Measurements from ENCODE around the gene SLC6A17. TPM values are rescaled to one million over a fixed set of nuclear protein-coding genes. Genes with fewer than 3 reads are reported as not detected.
A peak's percentile ranks its signal among the peaks of the same experiment; 100 is the strongest.

SLC6A17 gene
- total RNA-seq, 1 donor from 2014 or later, result 1.7 TPM

- TF ChIP-seq, protein P1, sequence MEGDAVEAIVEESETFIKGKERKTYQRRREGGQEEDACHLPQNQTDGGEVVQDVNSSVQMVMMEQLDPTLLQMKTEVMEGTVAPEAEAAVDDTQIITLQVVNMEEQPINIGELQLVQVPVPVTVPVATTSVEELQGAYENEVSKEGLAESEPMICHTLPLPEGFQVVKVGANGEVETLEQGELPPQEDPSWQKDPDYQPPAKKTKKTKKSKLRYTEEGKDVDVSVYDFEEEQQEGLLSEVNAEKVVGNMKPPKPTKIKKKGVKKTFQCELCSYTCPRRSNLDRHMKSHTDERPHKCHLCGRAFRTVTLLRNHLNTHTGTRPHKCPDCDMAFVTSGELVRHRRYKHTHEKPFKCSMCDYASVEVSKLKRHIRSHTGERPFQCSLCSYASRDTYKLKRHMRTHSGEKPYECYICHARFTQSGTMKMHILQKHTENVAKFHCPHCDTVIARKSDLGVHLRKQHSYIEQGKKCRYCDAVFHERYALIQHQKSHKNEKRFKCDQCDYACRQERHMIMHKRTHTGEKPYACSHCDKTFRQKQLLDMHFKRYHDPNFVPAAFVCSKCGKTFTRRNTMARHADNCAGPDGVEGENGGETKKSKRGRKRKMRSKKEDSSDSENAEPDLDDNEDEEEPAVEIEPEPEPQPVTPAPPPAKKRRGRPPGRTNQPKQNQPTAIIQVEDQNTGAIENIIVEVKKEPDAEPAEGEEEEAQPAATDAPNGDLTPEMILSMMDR (IDR thresholded peaks at IDR 0.05), result peak; percentile 79 to 90 (median 86)
- no peak for TF ChIP-seq POLR2AphosphoS5 (IDR thresholded peaks at IDR 0.05; ENCODE audit: insufficient read depth in 1 of 2, low read depth in 1 of 2)
- Histone ChIP-seq H3K27ac (peak overlapping the region; percentile 9), H3K27me3 (no peaks in the 10 kb centered on the region), H3K36me3 (no peaks in the 10 kb centered on the region), H3K9me3 (no peaks in the 10 kb centered on the region), H3K4me3 (no peak overlapping the region), H3K4me1 (peaks cover 33% of the 10 kb centered on the region)
- DNase-seq (ENCODE audit: extremely low spot score in 2 of 2), result no peak
- intact Hi-C loops (cut with DNase I), result loop anchor here (2.0 kb wide), 1 partner anchor 105 kb away; no protein-coding TSS in a partner anchor
Measured at GRCh38 chr1:110207831-110208230, 57.5 kb downstream of the SLC6A17 start.

DNA sequence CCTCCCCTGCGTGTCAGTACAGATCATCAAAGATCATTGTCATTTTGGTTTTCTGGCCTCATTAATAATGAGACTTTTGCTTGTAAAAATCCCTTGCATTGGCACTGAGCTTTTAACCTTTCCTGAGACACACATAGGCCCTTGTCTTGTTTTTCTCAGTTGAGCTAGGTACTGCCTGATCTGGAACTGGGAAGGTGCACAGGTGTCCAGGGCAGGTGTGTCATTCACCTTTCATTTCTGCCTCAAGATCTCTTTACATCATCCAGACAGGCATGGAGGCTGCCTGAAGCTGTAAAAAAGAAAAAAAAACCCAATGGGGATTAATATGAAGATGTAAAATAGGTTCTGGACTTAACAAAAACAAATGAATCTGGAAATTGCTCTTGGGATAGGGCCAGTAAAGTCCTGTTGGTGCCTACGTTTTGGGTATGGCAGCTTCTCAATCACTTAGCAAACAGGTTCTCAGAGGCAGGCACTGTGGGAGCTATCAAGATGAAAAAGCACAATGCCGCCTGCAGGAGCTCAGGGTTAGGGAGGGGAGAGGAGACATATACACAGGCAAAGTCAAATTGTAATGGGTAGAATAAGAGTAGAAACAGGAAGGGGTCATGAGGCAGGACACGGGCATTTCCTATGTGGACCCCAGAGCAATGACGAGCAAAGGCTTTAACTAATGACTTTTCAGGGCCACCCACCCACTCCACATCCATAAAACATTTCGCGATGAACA lies 58.8 kb downstream of the SLC6A17 start:
- no peaks in the 10 kb centered on the region for H3K36me3 ChIP-seq
- TF ChIP-seq, protein P1 (IDR thresholded peaks at IDR 0.05), result no peak
- TF ChIP-seq POLR2A (IDR thresholded peaks at IDR 0.05), result no peak
- TF ChIP-seq POLR2AphosphoS5 (IDR thresholded peaks at IDR 0.05; ENCODE audit: insufficient read depth in 1 of 2, low read depth in 1 of 2), result no peak
- DNase-seq (ENCODE audit: extremely low spot score in 2 of 2), result no peak
- H3K9me3 ChIP-seq, result no peaks in the 10 kb centered on the region
- intact Hi-C loops (cut with DNase I), result no loop called here
- H3K4me1 ChIP-seq, result peaks cover 39% of the 10 kb centered on the region
- H3K27ac ChIP-seq, result peak overlapping the region; percentile 95
- H3K4me3 ChIP-seq, result peak overlapping the region; percentile 75 to 99
- no peaks in the 10 kb centered on the region for H3K27me3 ChIP-seq

DNA sequence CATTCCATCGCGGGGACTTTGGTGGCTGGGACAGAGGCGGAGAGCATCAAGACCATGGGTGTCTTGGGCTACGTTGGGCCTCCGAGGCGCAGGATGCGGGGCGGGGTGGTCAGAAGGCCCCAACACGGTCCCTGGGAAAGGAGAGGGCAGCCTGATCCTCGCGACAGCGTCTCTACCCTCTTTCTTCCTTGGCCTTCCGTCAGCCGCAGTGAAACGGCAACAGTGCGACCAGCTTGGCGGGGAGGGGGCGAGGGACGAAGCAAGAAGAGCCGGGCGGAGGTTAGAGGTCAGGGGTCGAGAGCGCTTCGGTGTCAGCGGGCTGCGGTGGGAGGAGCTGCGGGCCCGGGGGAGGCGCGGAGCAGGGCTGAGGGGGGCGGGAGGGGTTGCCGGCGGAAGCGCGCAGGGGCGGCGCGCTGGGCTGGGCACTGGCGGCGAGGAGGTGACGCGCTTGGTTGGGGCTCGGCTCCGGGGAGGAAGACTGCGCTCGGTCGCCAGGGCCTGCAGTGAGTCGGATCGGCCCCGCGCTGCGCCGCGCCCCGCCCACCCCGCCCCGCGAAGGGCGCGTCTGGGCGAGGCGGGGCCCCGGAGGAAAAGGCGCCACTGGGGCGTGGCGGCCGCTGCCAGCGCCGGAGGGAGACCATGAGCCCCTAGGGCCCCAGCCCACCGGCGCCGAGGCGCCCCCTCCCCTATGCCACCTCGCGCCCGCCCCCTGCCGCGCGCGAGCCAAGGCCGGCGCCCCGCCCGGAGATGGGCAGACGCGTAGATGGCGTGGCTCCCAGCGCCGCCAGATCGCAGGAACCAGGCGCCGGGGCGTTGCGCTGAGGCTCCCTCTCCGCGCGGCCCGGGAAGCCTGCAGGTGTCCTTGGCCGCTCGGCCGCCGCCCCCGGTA lies 59.7 kb downstream of the SLC6A17 start, which contains the start of gene KCNC4:
TSS of gene KCNC4 (plus strand) at position 600 of the 889 bp plus-strand sequence. CDS start 1,186 bp downstream, outside the sequence.
- H3K27me3 ChIP-seq, result no peaks in the 10 kb centered on the region
- intact Hi-C loops (cut with DNase I), result no loop called here
- DNase-seq (ENCODE audit: extremely low spot score in 2 of 2), result no peak
- H3K27ac ChIP-seq, result peak within 1 kb of the TSS; percentile 95
- peaks cover 45% of the 10 kb centered on the region for H3K4me1 ChIP-seq
- no peaks in the 10 kb centered on the region for H3K36me3 ChIP-seq
- H3K4me3 ChIP-seq, result peak within 1 kb of the TSS; percentile 75 to 99
- TF ChIP-seq, protein P1 (IDR thresholded peaks at IDR 0.05), result no peak
- TF ChIP-seq POLR2AphosphoS5 (IDR thresholded peaks at IDR 0.05; ENCODE audit: insufficient read depth in 1 of 2, low read depth in 1 of 2), result peak in 1 of 2 donors; percentile 52
- no peaks in the 10 kb centered on the region for H3K9me3 ChIP-seq

GRCh38 chr1:110210604-110211495 lies 60.6 kb downstream of the SLC6A17 start:
- H3K36me3 ChIP-seq, result no peaks in the 10 kb centered on the region
- H3K4me3 ChIP-seq, result peak overlapping the region; percentile 75 to 99
- no peaks in the 10 kb centered on the region for H3K27me3 ChIP-seq
- DNase-seq (ENCODE audit: extremely low spot score in 2 of 2), result no peak
- peaks cover 52% of the 10 kb centered on the region for H3K4me1 ChIP-seq
- no peaks in the 10 kb centered on the region for H3K9me3 ChIP-seq
- intact Hi-C loops (cut with DNase I), result no loop called here
- H3K27ac ChIP-seq, result peak overlapping the region; percentile 95
- TF ChIP-seq, protein P1 (IDR thresholded peaks at IDR 0.05), result no peak
- TF ChIP-seq POLR2AphosphoS5 (IDR thresholded peaks at IDR 0.05; ENCODE audit: insufficient read depth in 1 of 2, low read depth in 1 of 2), result peak in 1 of 2 donors; percentile 62
